NCI-H1105 (cell line): Measurements from ENCODE around the gene LIMS3.
"Not testable (repeated sequence)": the region's sequence is repeated elsewhere in the genome, so short reads cannot be mapped to it uniquely, and the experiment has no call there.

Source experiments
- DNase-seq: peaks from one replicate; lab custom pipeline; 2025; lab: John Stamatoyannopoulos, UW

LIMS3 gene, protein sequence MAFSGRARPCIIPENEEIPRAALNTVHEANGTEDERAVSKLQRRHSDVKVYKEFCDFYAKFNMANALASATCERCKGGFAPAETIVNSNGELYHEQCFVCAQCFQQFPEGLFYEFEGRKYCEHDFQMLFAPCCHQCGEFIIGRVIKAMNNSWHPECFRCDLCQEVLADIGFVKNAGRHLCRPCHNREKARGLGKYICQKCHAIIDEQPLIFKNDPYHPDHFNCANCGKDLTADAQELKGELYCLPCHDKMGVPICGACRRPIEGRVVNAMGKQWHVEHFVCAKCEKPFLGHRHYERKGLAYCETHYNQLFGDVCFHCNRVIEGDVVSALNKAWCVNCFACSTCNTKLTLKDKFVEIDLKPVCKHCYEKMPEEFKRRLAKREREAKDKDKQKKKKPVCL

DNA sequence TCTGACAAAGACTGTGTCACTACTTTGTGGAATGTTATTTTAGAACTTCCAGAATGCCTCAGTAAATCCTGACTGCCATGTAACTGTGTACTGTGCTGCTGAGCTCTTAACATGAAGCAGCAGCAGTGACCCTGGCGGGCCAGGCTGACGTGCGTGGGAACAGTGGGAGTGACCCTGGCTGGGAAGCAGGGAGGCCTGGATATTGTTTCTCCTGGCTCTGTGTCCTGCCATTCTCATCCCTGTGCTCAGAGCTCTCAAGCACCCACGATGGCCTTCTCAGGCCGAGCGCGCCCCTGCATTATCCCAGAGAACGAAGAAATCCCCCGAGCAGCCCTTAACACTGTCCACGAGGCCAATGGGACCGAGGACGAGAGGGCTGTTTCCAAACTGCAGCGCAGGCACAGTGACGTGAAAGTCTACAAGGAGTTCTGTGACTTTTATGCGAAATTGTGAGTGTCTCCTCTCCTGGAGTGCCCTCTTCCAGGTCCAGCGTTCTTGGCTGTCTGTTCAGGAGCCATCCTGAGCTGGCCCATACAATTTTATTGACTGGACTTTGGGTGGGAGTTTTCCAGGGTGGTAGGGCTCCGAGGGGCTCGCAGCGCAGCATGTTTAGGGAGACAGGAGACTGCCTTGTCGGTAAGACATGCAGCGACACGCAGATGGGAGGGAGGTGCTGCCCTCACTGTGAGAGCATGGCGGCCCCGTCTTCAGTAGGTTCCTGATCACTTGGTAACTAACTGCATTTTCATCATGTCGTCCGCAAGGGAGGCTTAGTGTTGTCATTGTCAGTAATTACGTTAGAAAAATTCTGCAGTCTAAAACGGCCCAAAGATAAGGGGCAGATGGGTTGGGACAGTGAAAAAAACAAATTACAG is at the start of gene LIMS3:
TSS of gene LIMS3 (plus strand) at position 227 of the 875 bp plus-strand sequence. CDS start at position 268, 41 bp downstream.
- DNase-seq, result not testable (repeated sequence)

DNA sequence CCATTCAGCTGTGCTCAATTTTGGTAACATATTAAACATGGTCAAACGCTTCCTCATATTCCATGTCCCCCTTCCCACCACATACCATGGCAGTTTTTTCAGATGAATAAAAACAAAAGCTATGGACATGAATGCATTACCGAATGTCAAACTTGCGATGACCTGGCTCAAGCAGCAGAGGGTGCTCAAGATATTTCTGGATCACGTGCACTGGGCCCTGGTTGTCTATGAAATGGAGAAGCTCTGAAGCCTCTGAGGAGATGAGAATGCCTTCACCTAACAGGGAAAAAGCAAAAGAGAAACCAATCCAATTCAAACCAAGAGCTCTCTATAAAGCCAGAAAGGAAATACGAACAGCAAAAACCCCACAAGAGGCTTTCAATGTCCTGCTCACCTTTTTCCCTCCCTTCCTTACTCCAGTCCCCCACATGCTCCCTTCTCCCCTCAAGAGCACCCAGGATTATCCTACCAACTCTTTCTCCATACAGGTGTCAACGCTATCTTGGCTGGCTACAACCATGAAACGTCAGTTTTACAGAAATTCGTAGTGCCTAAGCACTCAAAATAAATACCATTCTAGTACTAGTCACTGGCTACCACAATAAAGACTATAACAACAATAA is 27.2 kb upstream of the LIMS3 start:
- not testable (repeated sequence) for DNase-seq

DNA sequence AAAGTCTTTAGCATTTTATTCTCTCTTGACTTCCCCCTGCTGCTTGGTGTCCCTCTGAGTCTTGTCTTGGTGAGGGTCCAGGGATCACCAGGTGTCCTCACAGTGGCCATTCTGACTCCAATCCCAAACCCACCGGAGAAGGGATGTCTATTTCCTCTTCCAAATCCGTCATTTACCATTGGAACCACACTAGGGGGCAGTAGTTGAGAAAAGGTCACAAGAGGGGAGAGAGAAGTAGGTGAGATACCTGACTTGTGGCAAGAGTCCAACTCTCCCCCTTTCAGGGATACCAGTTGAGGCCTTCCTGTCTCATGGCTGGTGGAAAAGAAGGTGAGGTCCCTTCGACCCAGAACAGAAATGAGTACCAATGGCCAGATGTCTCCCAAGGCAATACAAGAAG is 21.9 kb upstream of the LIMS3 start:
- DNase-seq, result not testable (repeated sequence)

DNA sequence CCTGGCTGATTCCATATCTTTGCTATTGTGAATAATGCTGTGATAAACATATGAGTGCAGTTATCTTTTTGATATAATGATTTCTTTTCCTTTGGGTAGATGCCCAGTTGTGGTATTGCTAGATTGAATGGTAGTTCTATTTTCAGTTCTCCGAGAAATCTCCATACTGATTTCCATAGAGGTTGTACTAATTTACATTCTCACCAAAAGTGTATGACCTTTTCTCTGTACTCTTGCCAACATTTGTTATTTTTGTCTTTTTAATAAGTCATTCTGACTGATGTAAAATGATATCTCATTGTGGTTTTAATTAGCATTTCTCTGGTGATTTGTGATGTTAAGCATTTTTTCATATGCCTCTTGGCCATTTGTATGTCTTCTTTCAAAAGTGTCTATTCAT is 16.4 kb upstream of the LIMS3 start:
- not testable (repeated sequence) for DNase-seq

DNA sequence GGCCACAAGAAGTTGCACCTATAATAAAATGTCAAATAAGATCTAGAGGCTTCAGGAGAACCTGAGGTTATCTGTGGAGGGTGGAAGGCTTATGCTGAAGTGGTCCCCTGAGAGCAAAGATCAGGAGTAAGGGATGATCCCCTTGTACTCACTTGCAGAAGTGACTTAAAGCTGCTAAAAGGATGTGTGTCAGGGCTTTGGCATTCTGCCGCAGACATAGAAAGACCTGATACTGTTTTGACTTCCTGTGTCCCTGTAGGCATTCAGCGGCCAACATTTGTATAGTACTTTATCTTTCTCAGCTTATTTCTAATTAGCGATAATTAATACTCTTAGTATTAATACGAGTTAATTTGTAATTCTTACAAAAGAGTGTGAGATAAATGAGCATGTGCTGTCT is 10.1 kb upstream of the LIMS3 start:
- DNase-seq, result not testable (repeated sequence)

DNA sequence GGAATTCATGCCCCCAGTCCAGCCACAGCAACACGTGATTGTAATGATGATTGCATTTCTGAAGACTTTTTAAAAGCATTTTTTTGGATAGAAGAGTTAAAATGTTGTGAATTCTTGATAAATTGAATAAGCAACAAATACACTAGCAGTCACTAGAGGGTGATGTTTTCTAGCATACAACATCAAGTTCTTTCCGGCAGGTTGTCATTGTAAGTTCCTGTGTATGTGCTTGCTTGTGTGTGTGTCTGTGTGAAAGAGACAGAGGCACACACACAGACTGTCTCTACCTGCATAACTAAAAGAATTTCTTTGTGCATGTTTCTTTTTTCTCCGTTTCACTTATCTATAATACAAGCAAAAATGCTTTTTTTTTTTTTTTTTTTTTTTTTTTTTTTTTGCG is 8.6 kb upstream of the LIMS3 start:
- DNase-seq, result not testable (repeated sequence)

DNA sequence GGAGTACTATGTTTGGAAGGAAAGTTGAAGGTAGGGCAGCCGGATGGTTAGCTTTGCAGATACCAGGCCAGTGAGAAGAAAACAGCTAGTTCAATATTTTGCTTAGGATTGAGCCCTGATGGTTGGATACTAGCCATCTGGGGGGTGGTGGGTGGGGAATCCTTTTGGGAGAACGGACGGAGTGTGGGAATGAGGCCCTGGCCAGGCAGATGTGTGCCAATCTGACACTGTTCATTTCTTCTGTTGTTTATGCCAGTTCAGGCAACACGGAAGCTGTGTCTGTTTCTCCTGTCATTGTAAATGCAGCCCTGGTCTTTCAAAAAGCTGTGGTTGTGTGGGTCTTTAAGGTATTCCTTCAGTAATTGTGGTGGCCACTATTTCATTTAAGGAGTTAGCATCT is 7.5 kb upstream of the LIMS3 start:
- not testable (repeated sequence) for DNase-seq

DNA sequence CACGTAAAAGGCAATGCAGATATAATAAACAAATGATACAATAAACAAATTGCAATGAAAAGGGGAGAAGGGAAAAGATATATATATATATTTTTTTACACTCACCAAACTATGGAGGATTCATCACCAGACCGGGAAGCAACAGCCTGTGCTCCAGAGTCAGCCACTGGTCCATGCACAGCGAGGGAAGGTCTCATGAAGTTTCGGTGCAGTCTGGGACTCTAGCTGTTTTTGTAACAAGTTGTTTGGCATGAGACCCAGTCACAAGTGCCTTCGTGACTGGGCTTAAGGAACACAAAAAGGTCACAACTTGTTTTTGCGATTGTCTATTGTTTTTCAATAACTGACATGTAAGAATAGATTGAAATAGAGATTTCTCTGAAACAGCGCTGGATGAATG is 4.8 kb upstream of the LIMS3 start:
- DNase-seq, result not testable (repeated sequence)

DNA sequence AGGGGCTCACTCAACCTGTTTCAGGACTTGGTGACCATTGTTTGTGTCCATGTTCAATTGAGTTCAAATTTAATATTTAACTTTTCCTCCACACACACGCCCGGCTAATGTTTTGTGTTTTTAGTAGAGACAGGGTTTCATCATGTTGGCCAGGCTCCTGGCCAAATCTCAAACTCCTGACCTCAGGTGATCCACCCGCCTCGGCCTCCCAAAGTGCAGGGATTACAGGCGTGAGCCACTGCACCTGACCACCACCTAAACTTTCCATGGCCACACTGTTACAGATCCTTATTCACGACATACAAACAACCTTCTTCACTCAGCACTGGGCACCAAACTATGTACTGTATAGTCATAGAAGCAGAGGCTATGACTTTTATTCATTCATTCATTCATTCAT is 4.3 kb upstream of the LIMS3 start:
- DNase-seq, result not testable (repeated sequence)

DNA sequence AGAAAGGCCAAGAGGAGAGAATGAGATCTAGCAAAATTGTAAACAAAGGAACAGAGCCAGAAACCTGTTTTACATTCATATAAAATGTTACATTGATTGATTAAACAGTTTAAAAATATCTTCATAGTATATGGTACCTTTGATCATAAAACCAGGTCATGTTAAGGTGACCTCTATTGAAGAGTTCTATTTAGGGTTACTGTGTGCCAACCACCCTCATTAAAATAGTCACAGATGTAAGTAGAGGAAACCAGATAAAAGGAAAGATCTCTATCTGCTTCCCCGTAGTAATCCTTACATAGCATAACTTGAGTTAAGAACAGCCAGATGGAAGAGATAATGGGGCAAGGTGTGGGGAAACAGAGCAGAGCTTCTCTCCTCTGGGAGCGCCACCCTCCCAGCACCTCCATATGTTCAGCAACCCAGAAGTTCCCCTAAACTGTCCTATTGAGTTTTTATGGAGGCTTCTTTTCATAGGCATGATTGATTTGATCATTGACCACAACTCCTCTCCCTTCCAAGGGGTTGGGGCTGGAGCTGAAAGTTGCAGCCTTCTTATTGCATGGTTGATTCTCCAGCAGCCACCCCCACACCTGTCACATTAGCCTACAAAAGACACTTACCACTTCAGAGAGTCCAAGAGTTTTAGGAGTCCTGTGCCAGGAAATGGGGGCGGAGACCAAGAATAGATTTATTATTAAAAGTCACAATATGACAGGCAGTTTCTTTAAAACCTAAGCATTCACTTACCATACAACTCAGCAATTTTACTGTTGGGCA is 3.2 kb upstream of the LIMS3 start:
- not testable (repeated sequence) for DNase-seq

DNA sequence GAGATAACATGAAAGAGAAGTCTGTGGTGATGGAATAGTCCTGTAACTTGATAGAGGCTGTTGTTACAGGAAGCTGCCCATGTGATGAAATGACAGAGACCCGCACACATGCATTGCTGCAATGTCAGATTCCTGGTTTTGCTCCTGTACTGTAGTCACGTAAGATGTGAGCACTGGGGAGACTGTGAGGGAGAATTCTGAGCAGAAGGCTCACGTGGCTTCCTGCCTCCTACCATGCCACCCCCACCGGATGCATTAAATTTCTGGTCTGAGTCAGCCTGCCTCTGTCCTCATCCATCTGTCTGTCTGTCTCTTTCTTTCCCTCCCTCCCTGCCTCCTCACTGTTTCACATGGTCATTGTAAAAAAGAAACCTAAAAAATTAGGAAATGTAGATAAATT is 2.3 kb upstream of the LIMS3 start:
- not testable (repeated sequence) for DNase-seq

DNA sequence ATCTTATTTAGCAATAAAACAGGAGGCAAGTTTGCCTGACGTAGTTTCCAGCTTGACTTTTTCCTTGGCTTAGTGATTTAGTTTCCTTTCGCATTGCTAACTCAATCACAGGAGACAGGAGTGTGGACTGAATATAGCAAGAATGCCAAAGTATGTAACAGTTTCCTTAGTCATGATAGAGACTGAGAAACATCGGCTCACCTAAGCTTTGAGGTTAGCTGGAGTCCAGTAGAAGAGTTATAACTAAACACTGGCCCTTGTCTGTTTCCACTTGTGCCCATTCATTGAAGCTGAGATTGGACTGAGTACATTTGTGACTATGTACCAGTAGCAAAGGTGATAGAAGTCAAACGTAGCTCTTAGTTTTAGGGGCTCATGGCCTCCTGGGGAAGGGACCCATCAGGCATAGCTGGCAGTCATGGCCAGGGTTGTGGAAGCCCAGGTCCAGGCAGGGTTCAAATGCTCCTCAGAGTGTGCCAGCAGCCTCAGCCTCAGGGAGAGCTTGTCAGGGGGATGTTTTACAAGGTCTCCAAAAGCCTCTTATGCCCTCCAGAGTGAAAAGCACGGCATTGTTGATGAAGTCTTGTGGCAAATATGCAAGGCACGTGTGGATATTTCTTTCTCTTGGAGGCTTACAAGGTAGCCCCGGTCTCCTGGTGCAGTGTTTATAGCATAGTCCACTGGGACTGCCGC is 573 bp upstream of the LIMS3 start:
- not testable (repeated sequence) for DNase-seq

DNA sequence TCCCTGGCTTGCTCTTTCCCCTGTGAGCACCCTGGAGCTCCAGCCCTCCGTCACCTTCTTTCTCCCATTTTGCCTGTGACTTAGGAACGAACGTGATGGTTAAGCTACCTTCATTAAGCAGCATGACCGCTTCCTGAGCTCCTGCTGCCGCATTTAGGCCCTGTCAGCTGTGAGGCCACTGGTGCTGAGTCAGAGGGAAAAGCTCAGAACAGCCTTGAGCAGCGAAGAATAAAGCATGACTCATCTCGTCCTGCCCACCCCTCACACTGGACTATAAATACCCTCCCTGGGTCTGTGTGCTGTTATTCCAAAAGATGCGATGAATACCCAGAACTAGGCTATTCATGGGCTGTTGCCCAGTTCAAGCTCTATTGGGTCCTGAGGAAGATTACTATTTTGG is 7.3 kb downstream of the LIMS3 start:
- DNase-seq, result not testable (repeated sequence)

DNA sequence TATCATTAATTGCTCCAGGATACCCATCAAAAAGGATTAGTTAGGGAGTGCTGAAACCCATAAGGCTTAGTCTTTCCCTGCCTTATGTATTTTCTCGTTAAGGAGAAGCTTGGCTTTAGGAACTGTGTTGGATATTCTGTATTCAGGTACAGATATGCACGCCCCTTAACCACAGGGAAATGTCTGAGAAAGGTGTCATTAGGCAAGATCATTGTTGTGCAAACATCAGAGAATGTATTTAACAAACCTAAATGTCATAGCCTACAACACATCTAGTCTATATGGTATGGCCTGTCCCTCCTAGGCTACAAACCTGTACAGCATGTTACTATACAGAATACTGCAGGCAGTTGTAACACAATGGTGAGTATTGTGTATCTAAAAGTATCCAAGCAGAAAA is 10.1 kb downstream of the LIMS3 start:
- DNase-seq, result not testable (repeated sequence)

DNA sequence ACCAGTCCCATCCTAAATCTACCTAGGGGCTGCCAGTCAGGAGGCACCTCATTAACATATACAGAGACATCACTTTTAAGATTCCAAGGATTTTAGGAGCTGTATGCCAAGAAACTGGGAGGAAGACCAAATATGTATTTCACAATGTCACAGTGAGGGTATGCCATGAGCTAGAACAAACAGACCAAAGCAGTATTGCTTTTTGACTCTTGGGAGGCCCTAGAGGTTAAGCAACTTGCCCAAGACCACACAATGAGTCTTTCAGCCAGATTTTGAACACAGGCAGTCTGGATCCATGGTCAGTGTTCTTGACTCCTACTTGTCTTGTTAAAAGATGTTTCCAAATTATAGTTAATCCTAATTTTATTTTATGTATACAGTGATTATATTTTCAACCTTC is 12.3 kb downstream of the LIMS3 start:
- not testable (repeated sequence) for DNase-seq

DNA sequence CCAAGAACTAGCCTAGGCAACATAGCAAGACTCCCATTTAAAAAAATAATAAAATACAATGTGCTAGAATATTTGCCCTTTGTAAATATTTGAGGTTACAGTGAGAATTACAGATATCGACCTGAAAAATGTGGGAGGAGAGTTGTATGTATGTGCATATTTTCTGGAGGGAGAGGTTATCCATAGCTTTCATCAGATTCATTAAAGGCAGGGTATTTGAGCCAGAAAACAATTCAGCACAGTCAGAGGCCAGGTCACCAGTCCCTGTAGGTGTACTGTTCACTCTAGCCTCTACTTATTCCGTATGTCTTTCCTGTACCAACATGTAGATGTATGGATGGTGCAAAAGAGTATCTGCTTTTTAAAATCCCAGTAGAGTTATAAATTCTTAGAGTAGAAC is 15.4 kb downstream of the LIMS3 start:
- DNase-seq, result not testable (repeated sequence)

DNA sequence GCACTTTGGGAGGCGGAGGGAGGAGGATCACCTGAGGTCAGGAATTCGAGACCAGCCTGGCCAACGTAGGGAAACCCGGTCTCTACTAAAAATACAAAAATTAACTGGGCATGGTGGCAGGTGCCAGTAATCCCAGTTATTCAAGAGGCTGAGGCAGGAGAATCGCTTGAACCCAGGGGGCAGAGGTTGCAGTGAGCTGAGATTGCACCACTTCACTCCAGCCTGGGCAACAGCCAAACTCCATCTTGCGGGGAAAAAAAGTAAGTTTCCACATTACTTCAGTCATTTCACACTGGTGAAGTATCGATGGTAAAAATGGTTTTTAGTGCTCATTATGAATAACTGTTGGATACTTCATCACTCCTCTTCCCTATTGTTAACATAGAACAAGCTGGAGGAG is 16.1 kb downstream of the LIMS3 start:
- DNase-seq, result not testable (repeated sequence)

DNA sequence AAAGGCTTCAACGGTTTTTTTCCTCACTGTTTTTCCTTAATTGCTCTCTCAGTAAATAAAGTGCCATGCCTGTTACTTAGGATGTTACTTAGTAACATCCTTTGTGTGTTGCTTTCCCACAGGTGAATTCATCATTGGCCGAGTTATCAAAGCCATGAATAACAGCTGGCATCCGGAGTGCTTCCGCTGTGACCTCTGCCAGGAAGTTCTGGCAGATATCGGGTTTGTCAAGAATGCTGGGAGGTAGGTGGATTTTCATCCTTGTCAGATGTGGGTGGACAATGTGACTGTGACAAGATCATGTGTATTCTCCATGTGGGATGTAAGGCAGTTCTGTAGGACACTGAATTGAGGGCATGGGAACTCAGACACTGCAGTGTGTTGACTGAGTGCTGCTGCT is 17.3 kb downstream of the LIMS3 start:
- DNase-seq, result not testable (repeated sequence)

DNA sequence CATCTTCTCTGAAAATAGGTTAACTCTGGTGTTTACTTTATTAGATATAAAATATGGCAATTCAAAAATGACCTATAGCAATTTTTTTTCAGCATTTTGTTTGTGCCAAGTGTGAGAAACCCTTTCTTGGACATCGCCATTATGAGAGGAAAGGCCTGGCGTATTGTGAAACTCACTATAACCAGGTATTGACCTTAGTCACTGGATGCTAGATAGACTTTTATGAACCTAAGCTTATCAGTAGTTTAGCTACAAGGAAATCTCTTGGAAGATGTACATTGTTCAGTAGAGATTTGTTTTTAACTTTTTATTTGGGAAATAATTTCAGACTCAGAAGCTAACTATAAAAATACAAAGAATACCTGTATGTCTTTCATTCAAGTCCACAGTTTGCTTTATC is 21.7 kb downstream of the LIMS3 start:
- DNase-seq, result not testable (repeated sequence)

DNA sequence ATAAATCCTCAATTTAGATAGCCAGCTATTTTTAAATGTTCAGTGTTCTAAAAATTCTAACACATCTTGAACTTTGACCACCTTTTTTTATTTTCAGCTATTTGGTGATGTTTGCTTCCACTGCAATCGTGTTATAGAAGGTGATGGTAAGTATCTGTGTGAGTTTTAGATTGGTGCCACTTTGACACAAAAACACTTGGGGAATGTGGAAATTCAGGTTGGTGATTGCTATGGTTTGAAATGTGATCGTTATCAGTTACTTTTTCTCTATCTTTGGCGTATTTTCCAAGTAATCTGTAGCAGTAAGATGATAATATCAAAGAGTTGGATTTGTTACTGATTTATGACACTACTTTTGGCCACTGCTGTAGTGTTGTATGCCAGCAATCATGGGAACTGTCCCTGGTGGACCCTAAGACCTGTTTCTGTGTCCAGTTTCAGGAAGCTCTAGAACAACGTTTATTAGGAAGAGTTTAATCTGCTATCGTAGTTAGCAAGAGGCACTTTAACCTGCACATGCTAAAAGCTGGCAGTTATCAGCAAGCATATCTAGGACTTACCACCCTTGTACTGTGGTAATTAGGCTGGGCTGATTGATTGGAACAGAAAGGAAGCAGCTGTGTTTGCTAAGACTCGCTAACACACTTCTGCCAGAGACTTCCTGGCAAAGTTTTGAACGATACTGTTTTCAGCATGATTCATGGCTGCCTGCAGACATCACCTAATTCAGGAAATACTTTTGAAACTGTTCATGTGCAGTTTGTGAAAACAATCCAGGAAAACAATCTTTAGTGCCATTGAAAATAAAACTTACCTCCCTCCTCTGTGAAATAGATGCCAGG is 23.3 kb downstream of the LIMS3 start:
- DNase-seq, result not testable (repeated sequence)
